Endothelial cell of umbilical vein (primary cell): ENCODE data around the gene NDUFA7. TPM values are rescaled to one million over a fixed set of nuclear protein-coding genes. Genes with fewer than 3 reads are reported as not detected.

ENCODE experiments used
- BruUV-seq: library from RNA; stranded (reverse); fragments of 400-500 nt; replicated peaks from 2 replicates; lab custom pipeline; 2021; lab: Mats Ljungman, UMichigan
- CTCF ChIA-PET: fragments of 300-600, 350-600 bp; sonication (Branson Sonifier 250); formaldehyde crosslinking; loops from one replicate; lab custom pipeline; 2021; ENCODE audit warnings: antibody characterized with exemption, inconsistent platforms; lab: Charles Lee
- POLR2A ChIA-PET: fragments of 300-600, 350-600 bp; sonication (Branson Sonifier 250); formaldehyde crosslinking; loops from one replicate; lab custom pipeline; 2021; ENCODE audit warnings: antibody characterized with exemption, inconsistent platforms; lab: Charles Lee
- DNase-seq: peaks from one replicate; pipeline ENCODE4 v3.0.0-alpha.2; 2011; ENCODE audit warnings: low read depth, low spot score
- FAIRE-seq: peaks from 2 replicates; lab custom pipeline; 2011; peaks lifted over from hg19 to GRCh38; lab: Jason Lieb, UNC
- H2AFZ ChIP-seq: 2 replicates; pipeline ENCODE4 v1.6.0; 2012; ENCODE audit warnings: low read depth, low read length, control low read depth, inconsistent platforms
- H3K27ac ChIP-seq: 2 replicates; pipeline ENCODE4 v1.5.1; 2011; ENCODE audit warnings: low read depth, mild to moderate bottlenecking, control low read depth, low read length, moderate library complexity; ENCODE audit not compliant: insufficient read depth
- H3K27me3 ChIP-seq, 2 experiments: 2 replicates each; pipeline versions ENCODE4 v1.6.0 to v1.6.1; 2011; ENCODE audit warnings: low read length in 2 of 2, mixed read lengths in 1 of 2; ENCODE audit not compliant: control insufficient read depth in 2 of 2, insufficient read depth in 2 of 2
- H3K36me3 ChIP-seq, 2 experiments: 2 replicates in 1 of 2; 3 replicates in 1 of 2; pipeline ENCODE4 v1.5.1; 2011; ENCODE audit warnings: low read length in 2 of 2, mild to moderate bottlenecking in 1 of 2, moderate library complexity in 1 of 2; ENCODE audit not compliant: control insufficient read depth in 2 of 2, insufficient read depth in 2 of 2; ENCODE audit errors: extremely low read depth in 1 of 2
- H3K4me1 ChIP-seq: 3 replicates; pipeline ENCODE4 v1.5.1; 2011; ENCODE audit warnings: mild to moderate bottlenecking, low read length; ENCODE audit not compliant: control insufficient read depth, insufficient read depth; ENCODE audit errors: extremely low read depth
- H3K4me2 ChIP-seq: 2 replicates; pipeline ENCODE4 v1.6.1; 2011; ENCODE audit warnings: low read length, control low read depth, mixed read lengths; ENCODE audit not compliant: insufficient read depth
- H3K4me3 ChIP-seq, 3 experiments: fragments of 200-600 bp in 1 of 3; sonication (generic), shearing (Covaris generic) in 1 of 3; replicated peaks in 1 of 3; 2 replicates each; pipeline ENCODE4 v1.5.1; 2011 to 2016; ENCODE audit warnings: control low read depth in 3 of 3, low read length in 3 of 3, mild to moderate bottlenecking in 2 of 3, inconsistent platforms in 1 of 3, low read depth in 1 of 3, moderate library complexity in 1 of 3; ENCODE audit not compliant: insufficient read depth in 1 of 3
- H3K79me2 ChIP-seq: 2 replicates; pipeline ENCODE4 v1.6.0; 2012; ENCODE audit warnings: low read length, inconsistent platforms; ENCODE audit not compliant: control insufficient read depth, insufficient read depth
- H3K9ac ChIP-seq: replicated peaks from 2 replicates; pipeline ENCODE3; 2011; ENCODE audit warnings: low read length, control low read depth; ENCODE audit not compliant: insufficient read depth; ENCODE audit errors: extremely low read depth
- H3K9me1 ChIP-seq: replicated peaks from 3 replicates; pipeline ENCODE4 v1.6.0; 2011; ENCODE audit warnings: mild to moderate bottlenecking, low read length; ENCODE audit not compliant: control insufficient read depth, insufficient read depth; ENCODE audit errors: extremely low read depth
- H3K9me3 ChIP-seq: replicated peaks from 2 replicates; pipeline ENCODE4 v1.5.1; 2012; ENCODE audit warnings: low read length, inconsistent platforms; ENCODE audit not compliant: control insufficient read depth, insufficient read depth
- H4K20me1 ChIP-seq: replicated peaks from 2 replicates; pipeline ENCODE3; 2011; ENCODE audit warnings: mild to moderate bottlenecking, low read length; ENCODE audit not compliant: control insufficient read depth, insufficient read depth; ENCODE audit errors: extremely low read depth
- EZH2 ChIP-seq: IDR thresholded peaks from 2 replicates; pipeline ENCODE4 v1.6.1; 2012; ENCODE audit warnings: borderline replicate concordance, low read depth, mild to moderate bottlenecking, moderate library complexity, low read length, inconsistent platforms; ENCODE audit not compliant: severe bottlenecking
- FOS ChIP-seq: IDR thresholded peaks from 2 replicates; pipeline ENCODE4 v1.6.1; 2011; ENCODE audit warnings: mild to moderate bottlenecking, low read length, moderate library complexity, borderline replicate concordance; ENCODE audit not compliant: insufficient read depth
- GATA2 ChIP-seq: IDR thresholded peaks from 2 replicates; pipeline ENCODE4 v1.7.0; 2011; ENCODE audit warnings: low read depth, mild to moderate bottlenecking, moderate library complexity, mixed read lengths, low read length; ENCODE audit not compliant: insufficient read length, insufficient read depth
- JUN ChIP-seq: IDR thresholded peaks from 2 replicates; pipeline ENCODE4 v1.6.1; 2011; ENCODE audit warnings: borderline replicate concordance, low read depth; ENCODE audit not compliant: insufficient read length, insufficient read depth
- MAX ChIP-seq: IDR thresholded peaks from 2 replicates; pipeline ENCODE4 v1.6.1; 2011; ENCODE audit not compliant: insufficient read depth, insufficient read length
- MYC ChIP-seq: IDR thresholded peaks from one replicate; pipeline ENCODE4 v1.6.1; 2011; ENCODE audit warnings: mild to moderate bottlenecking, low read depth, low read length
- POLR2A ChIP-seq: IDR thresholded peaks from 2 replicates; pipeline ENCODE4 v1.6.1; 2012; ENCODE audit warnings: low read depth, mild to moderate bottlenecking, control low read depth, low read length
- POLR2AphosphoS5 ChIP-seq: IDR thresholded peaks from 2 replicates; pipeline ENCODE4 v1.6.1; 2012; ENCODE audit warnings: low read depth, mild to moderate bottlenecking, control low read depth, low read length, moderate library complexity; ENCODE audit not compliant: insufficient read depth
- dilution Hi-C: fragments of 300-500 bp; cut with MboI; formaldehyde crosslinking; loops from one replicate; pipeline ENCODE4 v1.15.0; 2019; ENCODE audit warnings: low sequenced_read_pairs; ENCODE audit not compliant: extremely low pct_ligation_motif_present
- intact Hi-C: fragments of 100-400 bp; cut with micrococcal nuclease; formaldehyde crosslinking; loops from one replicate; pipeline ENCODE4 v1.10.0; 2022
- polyA plus RNA-seq, 4 experiments: library from polyadenylated mRNA; depleted of rRNA in 3 of 4; stranded (reverse) in 3 of 4; unstranded in 1 of 4; fragments of >200 nt; gene quantifications; 2 replicates each; pipeline versions ENCODE4 v1.2.1 to v1.2.3, GENCODE V29; 2011 to 2012; ENCODE audit warnings: missing spikeins in 1 of 4
- total RNA-seq: library from RNA; stranded (reverse); gene quantifications from 2 replicates; pipeline ENCODE4 v1.2.3, GENCODE V29; 2021
- TF ChIP-seq, protein P1 (sequence below), 2 donors: IDR thresholded peaks; 1 replicate in 1 of 2; 2 replicates in 1 of 2; pipeline ENCODE4 v1.5.1; 2011; ENCODE audit warnings: low read length in 2 of 2, mild to moderate bottlenecking in 2 of 2, moderate library complexity in 2 of 2, control low read depth in 1 of 2, inconsistent platforms in 1 of 2, low read depth in 1 of 2; ENCODE audit not compliant: insufficient read depth in 1 of 2; ENCODE audit errors: extremely low read depth in 1 of 2

NDUFA7 gene
- total and polyA plus RNA-seq, 2 donors (not counting 3 experiments of a cell fraction or from before 2014, with no cell fraction given): 60.2 to 169 TPM

- TF ChIP-seq POLR2A (no peak), MYC (no peak), GATA2 (no peak), MAX (no peak), JUN (no peak), FOS (no peak), POLR2AphosphoS5 (no peak), EZH2 (no peak)
- TF ChIP-seq, protein P1, sequence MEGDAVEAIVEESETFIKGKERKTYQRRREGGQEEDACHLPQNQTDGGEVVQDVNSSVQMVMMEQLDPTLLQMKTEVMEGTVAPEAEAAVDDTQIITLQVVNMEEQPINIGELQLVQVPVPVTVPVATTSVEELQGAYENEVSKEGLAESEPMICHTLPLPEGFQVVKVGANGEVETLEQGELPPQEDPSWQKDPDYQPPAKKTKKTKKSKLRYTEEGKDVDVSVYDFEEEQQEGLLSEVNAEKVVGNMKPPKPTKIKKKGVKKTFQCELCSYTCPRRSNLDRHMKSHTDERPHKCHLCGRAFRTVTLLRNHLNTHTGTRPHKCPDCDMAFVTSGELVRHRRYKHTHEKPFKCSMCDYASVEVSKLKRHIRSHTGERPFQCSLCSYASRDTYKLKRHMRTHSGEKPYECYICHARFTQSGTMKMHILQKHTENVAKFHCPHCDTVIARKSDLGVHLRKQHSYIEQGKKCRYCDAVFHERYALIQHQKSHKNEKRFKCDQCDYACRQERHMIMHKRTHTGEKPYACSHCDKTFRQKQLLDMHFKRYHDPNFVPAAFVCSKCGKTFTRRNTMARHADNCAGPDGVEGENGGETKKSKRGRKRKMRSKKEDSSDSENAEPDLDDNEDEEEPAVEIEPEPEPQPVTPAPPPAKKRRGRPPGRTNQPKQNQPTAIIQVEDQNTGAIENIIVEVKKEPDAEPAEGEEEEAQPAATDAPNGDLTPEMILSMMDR (IDR thresholded peaks at IDR 0.05; ENCODE audit: extremely low read depth in 1 of 2, insufficient read depth in 1 of 2, low read depth in 1 of 2, low read length in 2 of 2): no peak
- dilution Hi-C loops (no loop called here), intact Hi-C loops (no loop called here)
- FAIRE-seq (no peak), DNase-seq (no peak)
- Histone ChIP-seq H3K4me1 (peaks cover 5% of the 10 kb centered on the region), H3K79me2 (no peaks in the 10 kb centered on the region), H3K9me1 (no peaks in the 10 kb centered on the region), H3K4me2 (no peak overlapping the region), H3K9ac (no peak overlapping the region), H3K4me3 (no peak overlapping the region), H3K27ac (no peak overlapping the region), H2AFZ (no peak overlapping the region), H3K9me3 (no peaks in the 10 kb centered on the region), H4K20me1 (no peaks in the 10 kb centered on the region), H3K36me3 (peaks cover 3 to 20% of the 10 kb centered on the region in 2 experiments), H3K27me3 (no peaks in the 10 kb centered on the region)
- ChIA-PET CTCF (interaction anchor here (1.6 kb wide), 1 partner anchor 16 kb away, joined by 4 read pairs; no protein-coding TSS in a partner anchor), POLR2A (no interaction called here)
- no TSS peak for BruUV-seq
Observed at GRCh38 chr19:8331263-8331845, 10.2 kb upstream of the NDUFA7 start.
